DOHH2 (cell line): ENCODE results near the gene DIP2C.

ENCODE experiments used
- H3F3A ChIP-seq: fragments of 200-600 bp; sonication (generic), shearing (Covaris generic); 2 replicates; pipeline ENCODE4 v1.6.0; 2016; ENCODE audit warnings: antibody characterized with exemption, mild to moderate bottlenecking; ENCODE audit not compliant: control insufficient read depth, insufficient read depth
- H3K27ac ChIP-seq: fragments of 200-600 bp; sonication (generic); 2 replicates; pipeline ENCODE4 v1.5.1; 2014; ENCODE audit warnings: low read depth, mild to moderate bottlenecking, low read length, moderate library complexity
- H3K27me3 ChIP-seq: fragments of 200-600 bp; sonication (generic); 2 replicates; pipeline ENCODE4 v1.6.1; 2014; ENCODE audit warnings: mild to moderate bottlenecking, low read length, mixed read lengths; ENCODE audit not compliant: control insufficient read depth
- H3K36me3 ChIP-seq: fragments of 200-600 bp; sonication (generic); 2 replicates; pipeline ENCODE4 v1.6.1; 2014; ENCODE audit warnings: mild to moderate bottlenecking, low read length, moderate library complexity, mixed read lengths; ENCODE audit not compliant: control insufficient read depth
- H3K4me1 ChIP-seq: fragments of 200-600 bp; sonication (generic); 2 replicates; pipeline ENCODE4 v1.6.1; 2014; ENCODE audit warnings: mild to moderate bottlenecking, low read length, mixed read lengths; ENCODE audit not compliant: control insufficient read depth
- H3K4me2 ChIP-seq: fragments of 200-600 bp; sonication (generic); 2 replicates; pipeline ENCODE4 v1.6.0; 2014; ENCODE audit warnings: mild to moderate bottlenecking, low read length, moderate library complexity
- H3K4me3 ChIP-seq: fragments of 200-600 bp; sonication (generic); 2 replicates; pipeline ENCODE4 v1.5.1; 2014; ENCODE audit warnings: mild to moderate bottlenecking, low read length, mixed read lengths
- H3K79me2 ChIP-seq: fragments of 200-600 bp; sonication (generic); 2 replicates; pipeline ENCODE4 v1.6.1; 2014; ENCODE audit warnings: mild to moderate bottlenecking, low read length, mixed read lengths; ENCODE audit not compliant: control insufficient read depth
- H3K9me2 ChIP-seq: fragments of 200-600 bp; sonication (generic); replicated peaks from 2 replicates; pipeline ENCODE4 v1.6.1; 2014; ENCODE audit warnings: mild to moderate bottlenecking, low read length, mixed read lengths; ENCODE audit not compliant: control insufficient read depth
- H3K9me3 ChIP-seq: fragments of 200-600 bp; sonication (generic); 2 replicates; pipeline ENCODE4 v1.6.1; 2014; ENCODE audit warnings: antibody characterized with exemption, low read length, mixed read lengths; ENCODE audit not compliant: control insufficient read depth, insufficient read depth
- H4K20me1 ChIP-seq: fragments of 200-600 bp; sonication (generic); 2 replicates; pipeline ENCODE4 v1.6.0; 2014; ENCODE audit warnings: low read depth, mild to moderate bottlenecking, antibody characterized with exemption, low read length, moderate library complexity; ENCODE audit not compliant: control insufficient read depth, insufficient read depth
- CTCF ChIP-seq: fragments of 200-600 bp; sonication (generic); IDR thresholded peaks from one replicate; pipeline ENCODE4 v1.5.1; 2014; ENCODE audit warnings: antibody characterized with exemption, mild to moderate bottlenecking, low read depth, low read length; ENCODE audit not compliant: poor library complexity, severe bottlenecking
- EZH2phosphoT487 ChIP-seq: fragments of 200-600 bp; sonication (generic); IDR thresholded peaks from 2 replicates; pipeline ENCODE4 v1.6.1; 2017; ENCODE audit warnings: borderline replicate concordance, mild to moderate bottlenecking, antibody characterized with exemption, low read length, moderate library complexity, mixed read lengths

The DIP2C gene

GRCh38 chr10:558891-559766 is 130.3 kb downstream of the DIP2C start:
- Histone ChIP-seq H3F3A (peaks cover 23% of the 10 kb centered on the region), H3K36me3 (peaks cover 6% of the 10 kb centered on the region; the same call in 1 of the 2 replicates), H4K20me1 (no peaks in the 10 kb centered on the region), H3K9me2 (no peaks in the 10 kb centered on the region), H3K79me2 (no peaks in the 10 kb centered on the region), H3K9me3 (peaks cover 7% of the 10 kb centered on the region), H3K27me3 (no peaks in the 10 kb centered on the region; the same call in 1 of the 2 replicates), H3K4me3 (peak overlapping the region; percentile 35; the same call in 1 of the 2 replicates), H3K4me1 (peaks cover 93% of the 10 kb centered on the region), H3K27ac (peak overlapping the region; percentile 96), H3K4me2 (peak overlapping the region; percentile 64)
- TF ChIP-seq EZH2phosphoT487 (no peak), CTCF (no peak)

GRCh38 chr10:558364-558763 is 131.1 kb downstream of the DIP2C start:
- Histone ChIP-seq H3K36me3 (peaks cover under 1% of the 10 kb centered on the region; the same call in 1 of the 2 replicates), H4K20me1 (no peaks in the 10 kb centered on the region), H3K79me2 (no peaks in the 10 kb centered on the region), H3K27me3 (peaks cover 2% of the 10 kb centered on the region; the same call in 1 of the 2 replicates), H3K4me1 (peaks cover 89% of the 10 kb centered on the region), H3K4me2 (peak overlapping the region; percentile 64), H3K4me3 (peak overlapping the region; percentile 46), H3K9me3 (no peaks in the 10 kb centered on the region), H3K9me2 (no peaks in the 10 kb centered on the region), H3F3A (peaks cover 24% of the 10 kb centered on the region), H3K27ac (peak overlapping the region; percentile 96)
- TF ChIP-seq CTCF, result no peak
- TF ChIP-seq EZH2phosphoT487, result no peak

- Histone ChIP-seq H3K4me2 (peak overlapping the region; percentile 64), H3K36me3 (no peaks in the 10 kb centered on the region), H3F3A (peaks cover 19% of the 10 kb centered on the region), H3K4me1 (peaks cover 84% of the 10 kb centered on the region), H3K9me3 (no peaks in the 10 kb centered on the region), H4K20me1 (no peaks in the 10 kb centered on the region), H3K79me2 (no peaks in the 10 kb centered on the region), H3K9me2 (no peaks in the 10 kb centered on the region), H3K27ac (peak overlapping the region; percentile 96), H3K4me3 (peak overlapping the region; percentile 46), H3K27me3 (peaks cover 2% of the 10 kb centered on the region; the same call in 1 of the 2 replicates)
- TF ChIP-seq CTCF (no peak), EZH2phosphoT487 (no peak)
These were observed 131.6 kb downstream of the DIP2C start for GRCh38 chr10:557792-558328.
